AG10803 (cell line): ENCODE results near the gene POLE.

Experiments used
- DNase-seq: peaks from one replicate; pipeline ENCODE4 v3.0.0; 2010; ENCODE audit warnings: low read depth
- H3K4me3 ChIP-seq: 2 replicates; pipeline ENCODE4 v1.5.1; 2011; ENCODE audit warnings: mild to moderate bottlenecking, low read length, control low read depth
- TF ChIP-seq, protein P1 (sequence below): conservative IDR thresholded peaks from 2 replicates; pipeline ENCODE4 v1.5.1; 2011; ENCODE audit warnings: mild to moderate bottlenecking, low read length, control low read depth, inconsistent platforms

Gene POLE

DNA sequence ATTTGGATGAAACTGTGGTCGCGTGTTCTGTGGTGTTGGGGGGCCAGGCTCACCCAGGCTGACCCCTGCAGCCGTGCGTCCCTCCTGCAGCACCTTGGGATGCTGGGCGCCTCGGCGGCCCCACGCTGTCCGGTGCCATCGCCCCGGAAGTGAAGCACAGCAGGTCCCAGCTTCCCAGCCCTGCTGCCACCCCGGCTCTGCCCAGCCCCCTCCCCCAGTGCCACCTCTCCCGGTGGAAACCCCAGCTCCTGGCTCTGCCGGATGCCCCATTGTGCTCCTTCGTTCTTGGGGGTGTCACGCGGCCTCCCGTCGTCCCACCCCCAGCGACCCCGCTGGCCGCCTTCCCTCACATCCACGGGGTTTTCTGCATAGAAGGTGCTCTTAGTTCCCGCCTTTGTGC, 102.0 kb downstream of the POLE start:
- TF ChIP-seq, protein P1, sequence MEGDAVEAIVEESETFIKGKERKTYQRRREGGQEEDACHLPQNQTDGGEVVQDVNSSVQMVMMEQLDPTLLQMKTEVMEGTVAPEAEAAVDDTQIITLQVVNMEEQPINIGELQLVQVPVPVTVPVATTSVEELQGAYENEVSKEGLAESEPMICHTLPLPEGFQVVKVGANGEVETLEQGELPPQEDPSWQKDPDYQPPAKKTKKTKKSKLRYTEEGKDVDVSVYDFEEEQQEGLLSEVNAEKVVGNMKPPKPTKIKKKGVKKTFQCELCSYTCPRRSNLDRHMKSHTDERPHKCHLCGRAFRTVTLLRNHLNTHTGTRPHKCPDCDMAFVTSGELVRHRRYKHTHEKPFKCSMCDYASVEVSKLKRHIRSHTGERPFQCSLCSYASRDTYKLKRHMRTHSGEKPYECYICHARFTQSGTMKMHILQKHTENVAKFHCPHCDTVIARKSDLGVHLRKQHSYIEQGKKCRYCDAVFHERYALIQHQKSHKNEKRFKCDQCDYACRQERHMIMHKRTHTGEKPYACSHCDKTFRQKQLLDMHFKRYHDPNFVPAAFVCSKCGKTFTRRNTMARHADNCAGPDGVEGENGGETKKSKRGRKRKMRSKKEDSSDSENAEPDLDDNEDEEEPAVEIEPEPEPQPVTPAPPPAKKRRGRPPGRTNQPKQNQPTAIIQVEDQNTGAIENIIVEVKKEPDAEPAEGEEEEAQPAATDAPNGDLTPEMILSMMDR: no peak
- DNase-seq: no peak
- no peak overlapping the region for H3K4me3 ChIP-seq

DNA sequence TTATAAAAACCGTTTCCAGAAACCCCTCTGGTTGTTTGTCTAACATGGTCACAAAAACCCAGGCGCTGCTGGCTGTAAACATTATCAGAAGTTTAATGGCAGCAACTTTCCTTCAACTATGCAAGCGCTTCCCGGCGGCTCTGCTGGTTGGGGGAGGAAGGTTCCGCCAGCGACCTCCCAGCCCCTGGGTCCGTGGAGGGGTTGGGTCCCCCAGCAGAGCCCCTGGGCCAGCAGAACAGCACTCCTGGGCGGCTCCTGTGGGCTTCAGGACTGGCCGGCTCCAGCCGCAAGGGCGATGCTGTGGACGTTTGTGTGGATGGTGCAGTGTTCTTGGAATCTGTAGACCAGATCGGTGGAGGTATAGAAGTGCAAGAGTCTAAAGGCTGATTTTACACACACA, 102.7 kb downstream of the POLE start:
- DNase-seq: no peak
- no peak overlapping the region for H3K4me3 ChIP-seq
- TF ChIP-seq, protein P1: no peak

DNA sequence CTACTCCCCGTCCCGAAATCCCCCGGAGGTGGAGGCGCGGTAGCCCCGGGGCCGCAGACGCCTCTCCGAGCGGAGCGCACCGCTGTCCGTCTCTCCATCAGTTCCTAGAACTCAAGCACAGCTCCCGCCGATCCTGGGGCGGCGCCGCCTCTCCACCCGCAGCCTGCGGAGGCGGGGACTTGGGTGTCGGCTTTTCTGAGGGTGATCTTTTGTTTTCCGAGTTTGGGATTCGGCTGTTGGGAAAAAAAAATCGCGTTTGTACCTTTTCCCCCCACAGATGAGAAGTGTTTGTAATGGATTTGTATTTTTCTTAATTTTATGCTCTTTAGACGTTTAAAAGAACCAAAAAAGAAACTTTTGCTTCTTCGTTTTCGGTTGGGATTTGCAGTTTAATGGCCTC, 103.4 kb downstream of the POLE start:
- no peak overlapping the region for H3K4me3 ChIP-seq
- no peak for DNase-seq
- TF ChIP-seq, protein P1: no peak

DNA sequence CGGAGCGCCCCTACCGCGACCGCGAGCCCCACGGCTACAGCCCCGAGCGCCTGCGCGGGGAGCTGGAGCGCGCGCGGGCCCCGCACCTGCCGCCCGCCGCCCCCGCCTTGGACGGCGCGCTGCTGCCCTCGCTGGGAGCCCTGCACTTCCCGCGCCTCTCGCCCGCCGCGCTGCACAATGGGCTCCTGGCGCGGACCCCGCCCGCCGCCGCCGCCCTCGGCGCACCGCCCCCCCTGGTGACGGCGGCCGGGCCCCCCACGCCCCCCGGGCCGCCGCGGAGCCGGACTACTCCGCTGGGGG, 103.8 kb downstream of the POLE start:
- TF ChIP-seq, protein P1: no peak
- no peak for DNase-seq
- no peak overlapping the region for H3K4me3 ChIP-seq

DNA sequence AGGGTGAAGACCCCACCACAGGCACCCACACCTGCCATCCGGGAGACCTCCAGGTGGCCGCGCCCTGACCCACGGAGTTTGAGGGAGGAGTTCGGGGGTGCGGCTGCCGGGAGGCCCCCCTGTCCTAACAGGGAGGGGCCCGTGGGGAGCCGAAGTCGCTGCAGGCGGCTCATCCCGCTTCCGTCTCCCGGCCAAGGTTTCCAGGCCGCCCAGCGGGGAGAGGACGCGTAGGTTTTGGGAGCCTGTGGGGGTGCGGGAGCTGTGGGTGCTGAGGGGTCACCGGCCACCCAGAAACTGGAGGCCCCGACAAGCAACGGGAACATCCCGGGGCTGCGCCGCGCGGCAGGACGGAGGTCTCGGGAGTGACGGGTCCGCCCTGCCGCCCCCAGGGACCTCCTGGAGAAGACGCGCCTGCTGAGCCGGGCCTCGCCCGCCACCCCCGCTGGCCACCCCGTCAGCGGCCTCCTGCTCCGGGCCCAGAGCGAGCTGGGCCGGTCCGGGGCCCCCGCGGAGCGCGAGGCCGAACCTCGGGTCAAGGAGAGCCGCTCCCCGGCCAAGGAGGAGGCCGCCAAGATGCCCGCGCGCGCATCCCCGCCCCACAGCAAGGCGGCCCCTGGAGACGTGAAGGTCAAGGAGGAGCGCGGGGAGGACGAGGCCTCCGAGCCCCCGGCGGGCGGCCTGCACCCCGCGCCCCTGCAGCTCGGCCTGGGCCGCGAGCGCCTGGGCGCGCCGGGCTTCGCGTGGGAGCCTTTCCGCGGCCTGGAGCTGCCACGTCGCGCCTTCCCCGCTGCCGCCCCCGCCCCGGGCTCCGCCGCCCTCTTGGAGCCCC, 104.3 kb downstream of the POLE start:
- DNase-seq: no peak
- no peak overlapping the region for H3K4me3 ChIP-seq
- TF ChIP-seq, protein P1: no peak

DNA sequence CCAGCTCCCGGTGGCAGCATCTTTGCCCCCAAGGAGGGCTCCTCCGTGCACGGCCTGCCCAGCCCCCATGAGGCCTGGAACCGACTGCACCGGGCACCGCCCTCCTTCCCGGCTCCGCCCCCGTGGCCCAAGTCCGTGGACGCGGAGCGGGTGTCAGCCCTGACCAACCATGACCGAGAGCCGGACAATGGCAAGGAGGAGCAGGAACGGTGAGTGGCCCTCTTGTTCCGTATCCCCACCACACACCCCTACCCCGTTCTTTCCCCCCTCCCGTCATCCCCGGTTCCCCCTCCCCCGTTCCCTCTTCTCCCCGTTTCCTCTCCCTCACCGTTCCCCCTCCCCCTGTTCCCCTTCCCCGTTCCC, 105.1 kb downstream of the POLE start:
- TF ChIP-seq, protein P1: no peak
- no peak for DNase-seq
- no peak overlapping the region for H3K4me3 ChIP-seq

DNA sequence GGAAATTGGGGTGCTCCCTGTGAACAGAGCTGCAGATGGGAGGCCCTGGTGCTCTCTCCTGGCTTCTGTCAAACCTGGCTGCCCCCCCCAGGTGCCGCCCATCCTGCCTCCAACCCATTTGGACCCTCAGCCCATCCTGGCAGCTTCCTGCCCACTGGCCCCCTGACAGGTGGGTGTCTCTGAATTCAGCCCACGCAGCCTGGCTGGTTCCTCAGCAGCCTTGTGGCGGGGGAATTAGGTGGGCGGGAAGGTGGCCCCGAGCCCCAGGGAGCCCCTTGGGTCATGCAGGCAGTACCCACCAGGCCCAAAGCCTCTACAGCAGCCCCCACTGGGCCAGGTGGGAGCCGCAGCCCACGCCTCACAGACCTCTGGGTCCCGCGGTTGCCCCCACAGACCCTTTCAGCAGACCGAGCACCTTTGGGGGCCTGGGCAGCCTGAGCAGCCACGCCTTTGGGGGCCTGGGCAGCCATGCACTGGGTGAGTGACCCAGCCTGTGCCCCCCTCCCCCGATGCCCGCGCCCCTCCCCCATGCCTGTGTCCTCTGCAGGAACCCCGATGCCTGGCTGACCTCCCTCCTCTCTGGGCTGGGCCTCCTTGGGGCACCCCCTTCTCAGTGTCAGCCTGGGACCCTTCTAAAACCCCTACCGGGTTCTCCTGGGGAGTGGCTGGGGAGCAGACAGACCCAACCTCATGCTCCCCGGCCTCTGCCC, 105.6 kb downstream of the POLE start:
- DNase-seq: no peak
- H3K4me3 ChIP-seq: no peak overlapping the region
- TF ChIP-seq, protein P1: no peak
